Measurements from ENCODE around the gene FAU. TPM values are rescaled to one million over a fixed set of nuclear protein-coding genes. Genes with fewer than 3 reads are reported as not detected.

The FAU gene
- total and polyA plus RNA-seq, 2 of the 13 experiments (the other 11 are each of a cell fraction or from before 2014, with no cell fraction given): 374 to 869 TPM

DNA sequence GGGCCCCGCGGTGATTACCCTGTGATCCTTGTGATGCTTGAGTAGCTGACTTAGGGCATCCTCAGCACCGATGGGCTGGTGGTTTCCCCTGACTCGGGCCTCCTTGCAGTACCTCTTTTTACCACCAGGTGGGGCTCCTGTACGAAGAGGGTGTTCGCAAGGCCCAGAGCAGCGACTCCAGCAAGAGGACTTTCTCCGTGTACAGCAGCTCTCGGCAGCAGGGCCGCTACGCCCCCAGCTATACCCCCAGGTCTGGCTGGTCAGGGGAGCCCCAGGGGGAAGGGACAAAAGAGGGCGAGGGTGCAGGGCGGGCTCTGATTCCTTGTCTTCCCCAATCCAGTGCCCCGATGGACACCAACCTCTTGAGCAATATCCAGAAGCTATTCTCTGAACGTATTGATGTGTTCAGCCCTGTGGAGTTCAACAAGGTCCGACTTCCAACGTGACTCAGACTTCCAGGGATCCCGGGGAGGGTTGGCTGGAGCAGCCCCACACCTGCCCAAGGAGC lies 11.5 kb downstream of the FAU start (continued):
- TF ChIP-seq, protein P1, sequence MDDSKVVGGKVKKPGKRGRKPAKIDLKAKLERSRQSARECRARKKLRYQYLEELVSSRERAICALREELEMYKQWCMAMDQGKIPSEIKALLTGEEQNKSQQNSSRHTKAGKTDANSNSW (CRISPR knock-in tag; IDR thresholded peaks at IDR 0.05; ENCODE audit: borderline replicate concordance): no peak
- TF ChIP-seq AGO2 (optimal IDR thresholded peaks at IDR 0.05; ENCODE audit: low read depth, low read length) (no peak), ZFY (CRISPR knock-in tag; IDR thresholded peaks at IDR 0.05) (peak; percentile 49; the same call in 1 of the 2 replicates), STAG1 (CRISPR knock-in tag; IDR thresholded peaks at IDR 0.05) (peak; percentile 59), ZFP90 (CRISPR knock-in tag; IDR thresholded peaks at IDR 0.05; ENCODE audit: borderline replicate concordance) (0 out of 2 replicates have a peak, but pooled peaks have one; percentile 36), ZNF646 (CRISPR knock-in tag; IDR thresholded peaks at IDR 0.05) (no peak), ATAD3A (CRISPR knock-in tag; IDR thresholded peaks at IDR 0.05) (no peak), ZNF749 (CRISPR knock-in tag; IDR thresholded peaks at IDR 0.05; ENCODE audit: borderline replicate concordance) (no peak), JUND (CRISPR knock-in tag; IDR thresholded peaks at IDR 0.05) (no peak), AGO1 (IDR thresholded peaks at IDR 0.05; ENCODE audit: low read depth, low read length, poor library complexity, severe bottlenecking) (no peak), REL (CRISPR knock-in tag; conservative IDR thresholded peaks at IDR 0.05) (no peak), ELF3 (CRISPR knock-in tag; IDR thresholded peaks at IDR 0.05) (0 out of 2 replicates have a peak, but pooled peaks have one; percentile 18), ZNF44 (CRISPR knock-in tag; IDR thresholded peaks at IDR 0.05) (no peak), ZFYVE20 (CRISPR knock-in tag; IDR thresholded peaks at IDR 0.05; ENCODE audit: borderline replicate concordance, low read depth) (no peak), ISL2 (CRISPR knock-in tag; IDR thresholded peaks at IDR 0.05) (no peak), HNF4G (IDR thresholded peaks at IDR 0.05; ENCODE audit: borderline replicate concordance, low read depth, low read length) (no peak), HNF4G (CRISPR knock-in tag; IDR thresholded peaks at IDR 0.05; ENCODE audit: borderline replicate concordance, low read depth) (0 out of 2 replicates have a peak, but pooled peaks have one; percentile 31), MNT (IDR thresholded peaks at IDR 0.05) (no peak), PAWR (CRISPR knock-in tag; IDR thresholded peaks at IDR 0.05; ENCODE audit: borderline replicate concordance) (no peak)
- TF ChIP-seq, protein P2, sequence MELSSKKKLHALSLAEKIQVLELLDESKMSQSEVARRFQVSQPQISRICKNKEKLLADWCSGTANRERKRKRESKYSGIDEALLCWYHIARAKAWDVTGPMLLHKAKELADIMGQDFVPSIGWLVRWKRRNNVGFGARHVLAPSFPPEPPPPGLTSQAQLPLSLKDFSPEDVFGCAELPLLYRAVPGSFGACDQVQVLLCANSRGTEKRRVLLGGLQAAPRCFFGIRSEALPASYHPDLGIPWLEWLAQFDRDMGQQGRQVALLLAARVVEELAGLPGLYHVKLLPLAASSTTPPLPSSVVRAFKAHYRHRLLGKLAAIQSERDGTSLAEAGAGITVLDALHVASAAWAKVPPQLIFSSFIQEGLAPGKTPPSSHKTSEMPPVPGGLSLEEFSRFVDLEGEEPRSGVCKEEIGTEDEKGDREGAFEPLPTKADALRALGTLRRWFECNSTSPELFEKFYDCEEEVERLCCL (CRISPR knock-in tag; IDR thresholded peaks at IDR 0.05; ENCODE audit: borderline replicate concordance): no peak

Data from HepG2 (cell line).